HG02571 (cell line): ENCODE data around the gene GPR162.

ENCODE experiments used
- ATAC-seq: cut with Tn5 transposase; IDR thresholded peaks from one replicate; pipeline ENCODE4 v1.9.1; 2021; ENCODE audit warnings: mild to moderate bottlenecking, moderate library complexity; ENCODE audit not compliant: unreplicated experiment

GPR162 gene

GRCh38 chr12:6834254-6834653 is 12.6 kb downstream of the GPR162 start:
- no peak for ATAC-seq

DNA sequence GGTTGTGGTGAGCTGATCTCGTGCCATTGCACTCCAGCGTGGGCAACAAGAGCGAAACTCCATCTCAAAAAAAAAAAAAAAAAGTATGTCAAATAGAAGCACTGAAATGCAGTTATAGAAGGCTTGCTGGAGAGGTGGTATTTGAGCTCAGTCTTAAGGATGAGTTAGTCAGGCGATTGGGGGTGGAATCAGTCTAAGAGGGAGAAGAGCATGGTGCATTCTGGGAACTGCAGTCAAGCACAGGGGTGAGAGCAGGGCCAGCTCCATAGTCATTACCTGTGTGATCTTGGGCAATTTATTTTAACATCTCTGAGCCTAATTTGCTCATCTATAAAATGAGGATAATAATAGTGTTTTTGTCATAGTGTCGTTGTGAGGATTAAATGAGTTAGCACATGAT is 13.3 kb downstream of the GPR162 start:
- ATAC-seq: no peak

GRCh38 chr12:6836851-6837250 is 15.2 kb downstream of the GPR162 start:
- ATAC-seq: no peak

- ATAC-seq: no peak
Measured at GRCh38 chr12:6837370-6838060, 15.9 kb downstream of the GPR162 start.

- ATAC-seq: no peak
Measured at GRCh38 chr12:6838854-6839253, 17.2 kb downstream of the GPR162 start.

GRCh38 chr12:6839482-6840201 is 18.0 kb downstream of the GPR162 start:
- ATAC-seq: peak; percentile 79

- ATAC-seq: peak; percentile 16
Measured at GRCh38 chr12:6840330-6840729, 18.7 kb downstream of the GPR162 start.

- no peak for ATAC-seq
Measured at GRCh38 chr12:6840761-6841515, 19.3 kb downstream of the GPR162 start, which contains the start of gene GNB3. Gene GNB3 (plus strand): TSS chr12:6840925. CDS start chr12:6841288, 363 bp downstream.

DNA sequence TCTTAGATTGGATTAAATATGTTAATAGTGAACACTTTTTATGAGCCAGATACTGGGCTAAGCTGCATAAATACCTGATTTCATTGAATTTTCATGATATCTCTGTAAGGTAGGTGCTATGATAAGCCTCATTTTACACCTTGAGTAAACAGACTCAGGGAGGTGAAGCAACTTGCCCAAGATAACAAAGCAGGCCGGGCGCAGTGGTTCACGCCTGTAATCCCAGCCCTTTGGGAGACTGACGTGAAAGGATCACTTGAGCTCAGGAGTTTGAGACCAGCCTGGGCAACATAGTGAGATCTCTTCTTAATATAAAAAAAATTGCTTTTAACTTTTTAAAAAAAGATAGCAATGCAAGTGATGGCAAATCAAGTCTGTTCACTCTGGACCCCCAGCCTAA is 20.5 kb downstream of the GPR162 start:
- ATAC-seq: no peak

DNA sequence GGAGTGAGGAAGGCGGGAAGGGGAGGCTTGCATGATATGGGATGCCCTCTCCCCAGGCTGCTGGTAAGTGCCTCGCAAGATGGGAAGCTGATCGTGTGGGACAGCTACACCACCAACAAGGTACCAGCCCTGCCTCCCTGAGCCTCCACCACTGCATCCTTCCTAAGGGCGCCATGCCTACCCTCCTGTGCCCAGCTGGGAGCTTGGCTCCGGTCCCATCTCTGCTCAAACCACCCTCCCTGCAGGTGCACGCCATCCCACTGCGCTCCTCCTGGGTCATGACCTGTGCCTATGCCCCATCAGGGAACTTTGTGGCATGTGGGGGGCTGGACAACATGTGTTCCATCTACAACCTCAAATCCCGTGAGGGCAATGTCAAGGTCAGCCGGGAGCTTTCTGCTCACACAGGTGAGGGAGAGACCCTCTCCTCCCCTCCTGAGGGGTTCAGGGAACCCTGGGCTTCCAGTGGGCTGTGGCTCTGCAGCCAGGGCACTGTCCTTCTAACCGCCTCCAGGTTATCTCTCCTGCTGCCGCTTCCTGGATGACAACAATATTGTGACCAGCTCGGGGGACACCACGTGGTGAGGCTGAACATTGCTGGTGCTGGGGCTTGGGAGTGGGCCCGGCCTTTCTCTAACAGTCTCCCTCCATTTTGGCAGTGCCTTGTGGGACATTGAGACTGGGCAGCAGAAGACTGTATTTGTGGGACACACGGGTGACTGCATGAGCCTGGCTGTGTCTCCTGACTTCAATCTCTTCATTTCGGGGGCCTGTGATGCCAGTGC is 21.7 kb downstream of the GPR162 start:
- ATAC-seq: no peak

DNA sequence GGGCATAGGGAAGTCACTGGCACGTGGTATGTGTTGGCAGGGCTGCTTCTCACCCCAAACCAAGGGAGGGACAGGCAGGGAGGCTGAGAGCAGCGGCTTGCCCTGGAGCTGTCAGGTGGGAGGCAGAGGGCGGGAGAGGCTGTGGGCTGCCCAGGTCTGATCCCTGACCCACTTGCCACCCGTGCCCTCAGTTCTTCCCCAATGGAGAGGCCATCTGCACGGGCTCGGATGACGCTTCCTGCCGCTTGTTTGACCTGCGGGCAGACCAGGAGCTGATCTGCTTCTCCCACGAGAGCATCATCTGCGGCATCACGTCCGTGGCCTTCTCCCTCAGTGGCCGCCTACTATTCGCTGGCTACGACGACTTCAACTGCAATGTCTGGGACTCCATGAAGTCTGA is 23.8 kb downstream of the GPR162 start:
- ATAC-seq: no peak

DNA sequence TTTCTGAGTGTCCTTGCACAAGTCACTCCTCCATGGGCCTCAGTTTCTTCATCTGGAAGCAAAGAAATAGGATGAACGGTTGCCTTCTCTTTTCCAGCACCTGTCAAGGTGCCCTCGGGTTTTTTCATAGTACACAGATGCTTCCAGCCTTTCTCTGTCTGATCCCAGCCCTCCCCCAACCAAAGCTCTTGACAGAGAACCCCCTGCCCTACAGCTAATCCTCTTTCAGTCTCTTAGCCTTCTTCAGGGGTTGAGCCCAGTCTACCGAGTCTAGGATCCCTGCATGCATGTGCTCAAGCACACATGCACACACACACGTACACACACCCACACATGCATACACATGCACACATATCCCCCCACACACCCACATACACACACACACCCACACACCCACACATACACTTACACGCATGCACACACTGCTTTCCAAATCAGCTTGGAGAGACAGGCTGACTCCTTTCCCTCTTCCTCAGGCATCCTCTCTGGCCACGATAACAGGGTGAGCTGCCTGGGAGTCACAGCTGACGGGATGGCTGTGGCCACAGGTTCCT is 24.8 kb downstream of the GPR162 start:
- no peak for ATAC-seq

DNA sequence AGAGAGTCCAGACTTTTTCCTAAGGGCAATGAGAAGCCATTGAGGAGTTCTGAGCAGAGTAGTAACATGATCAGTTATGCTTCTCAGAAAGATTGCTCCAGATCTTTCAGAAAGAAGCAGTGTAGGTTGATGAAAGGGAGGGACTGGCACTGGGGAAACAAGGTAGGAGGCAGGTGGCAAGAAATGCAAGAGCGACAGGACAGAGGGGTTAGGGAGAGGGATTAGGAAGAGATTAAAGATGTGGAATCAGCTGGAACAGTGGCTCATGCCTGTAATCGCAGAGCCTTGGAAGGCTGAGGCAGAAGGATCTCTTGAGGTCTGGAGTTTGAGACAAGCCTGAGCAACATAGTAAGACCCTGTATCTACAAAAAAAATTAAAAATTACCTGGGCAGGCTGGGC is 26.1 kb downstream of the GPR162 start:
- no peak for ATAC-seq

DNA sequence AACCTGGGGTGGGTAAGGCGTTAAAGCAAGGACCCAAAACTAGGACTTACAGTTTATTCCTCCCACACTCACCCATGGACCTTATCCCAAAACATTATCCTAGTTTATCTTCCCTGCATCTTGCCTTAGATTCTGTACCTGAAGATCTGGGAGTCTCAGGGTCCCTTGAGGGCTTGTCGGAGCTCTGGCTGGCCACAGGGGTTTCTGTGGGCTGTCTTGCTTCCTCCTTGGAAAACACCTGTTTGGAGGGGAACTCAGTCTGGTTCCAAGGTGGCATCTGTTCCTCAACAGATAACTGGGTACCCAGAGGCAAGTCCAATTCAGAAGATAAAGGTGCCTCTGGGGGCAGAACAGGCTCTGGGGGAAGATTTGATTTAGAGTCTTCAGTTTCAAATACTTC is 27.8 kb downstream of the GPR162 start:
- no peak for ATAC-seq

- no peak for ATAC-seq
Measured at GRCh38 chr12:6849976-6850560, 28.4 kb downstream of the GPR162 start.

- ATAC-seq: no peak
Measured at GRCh38 chr12:6850796-6851152, 29.2 kb downstream of the GPR162 start.

DNA sequence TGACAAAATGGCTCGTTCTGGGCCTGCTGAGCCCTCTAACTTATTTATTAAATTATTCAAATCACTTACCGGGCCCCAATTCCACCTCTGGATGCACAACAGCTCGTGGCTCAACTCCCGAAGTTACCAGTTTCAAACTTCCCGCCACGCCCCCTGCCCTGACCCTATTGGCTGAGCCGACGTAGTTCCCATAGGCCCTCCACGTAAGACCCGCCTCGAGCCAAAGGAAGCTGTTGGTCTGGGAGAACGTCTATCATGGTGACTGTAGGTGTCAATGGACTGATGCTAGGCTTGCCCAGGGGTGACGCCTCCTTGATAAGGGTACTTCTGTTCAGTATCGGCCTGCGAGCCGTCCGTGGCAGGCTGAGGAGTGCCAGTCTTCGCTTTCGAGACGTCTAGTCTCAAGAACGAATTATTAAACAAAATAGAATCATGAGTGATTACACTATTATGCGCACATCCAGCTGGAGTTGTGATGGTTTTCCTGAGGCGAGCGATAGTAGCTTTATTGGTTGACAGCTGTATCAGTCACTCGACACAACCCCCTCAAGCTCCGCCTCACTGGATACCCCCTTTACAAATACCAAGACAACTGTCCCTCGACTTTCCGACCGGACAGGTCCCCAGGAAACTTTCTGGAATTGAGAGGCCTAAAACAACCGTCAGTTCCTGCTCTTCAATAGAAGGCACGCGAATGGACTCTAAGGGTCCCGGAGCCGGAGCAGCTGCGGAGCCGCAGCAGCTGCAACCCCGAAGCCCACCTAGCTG is 29.7 kb downstream of the GPR162 start, which contains the start of gene CDCA3:
Gene CDCA3, minus strand, starts transcription at position 134 of the 768 bp plus-strand sequence. CDS start 334 bp downstream, outside the sequence.
- ATAC-seq: peak; percentile 47

DNA sequence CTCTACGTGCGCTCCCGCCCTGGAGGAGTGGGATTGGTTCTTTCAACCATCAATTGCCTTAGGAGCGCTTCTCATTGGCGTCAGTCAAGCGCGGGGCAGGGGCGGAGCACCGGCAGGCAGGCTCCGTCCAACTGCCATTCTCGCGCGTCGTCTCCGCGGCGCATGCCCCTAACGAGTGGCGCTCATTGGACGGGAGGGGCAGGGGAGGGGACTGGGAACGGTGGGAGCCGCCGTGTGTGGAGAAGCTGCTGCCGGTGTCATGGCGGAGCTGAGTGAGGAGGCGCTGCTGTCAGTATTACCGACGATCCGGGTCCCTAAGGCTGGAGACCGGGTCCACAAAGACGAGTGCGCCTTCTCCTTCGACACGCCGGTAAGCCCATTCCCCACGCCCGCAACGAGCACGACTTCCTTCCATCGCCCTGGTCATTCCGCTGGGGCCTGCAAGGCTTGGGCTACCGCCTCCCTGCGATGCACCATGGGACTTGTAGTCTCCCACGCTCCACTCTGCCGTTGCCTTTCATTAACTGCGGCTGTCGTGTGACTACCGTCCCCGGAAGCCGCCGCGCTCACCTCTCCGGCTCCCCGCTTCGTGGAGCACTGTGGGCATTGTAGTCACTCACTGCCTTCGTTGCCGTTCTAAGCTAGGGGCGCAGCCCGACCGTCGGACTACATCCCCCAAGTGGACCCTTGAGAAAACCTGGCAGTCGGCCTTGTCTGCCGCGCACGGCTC is 30.5 kb downstream of the GPR162 start, which contains the start of gene USP5:
Gene USP5, plus strand, starts transcription at position 230 of the 730 bp plus-strand sequence. Its CDS starts 30 bp downstream, at position 260.
- peak; percentile 69 for ATAC-seq
